Measurements from ENCODE around the gene ANKRD6.

DNA sequence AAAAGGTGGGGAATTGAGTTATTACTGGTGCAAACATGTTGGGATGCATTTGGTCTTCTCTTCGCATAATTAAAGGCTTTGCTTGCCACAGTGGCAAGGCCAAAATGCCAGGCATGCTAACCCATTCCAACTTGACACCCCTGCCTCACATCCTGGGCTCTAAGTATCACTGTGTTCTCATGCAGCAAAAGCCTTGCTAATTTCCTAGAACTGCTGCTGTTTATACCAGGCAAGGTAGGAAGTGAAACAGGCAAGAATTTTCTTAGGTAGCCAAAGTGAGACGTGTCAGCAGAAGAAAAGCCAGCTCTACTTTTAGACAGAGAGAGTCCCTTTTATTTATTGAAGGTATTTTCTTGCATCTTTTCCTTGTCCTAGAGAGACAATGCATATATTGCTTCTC, 164.4 kb downstream of the ANKRD6 start:
- no peak for TF ChIP-seq MAX (IDR thresholded peaks at IDR 0.05; ENCODE audit: insufficient read depth, insufficient read length)
- TF ChIP-seq, protein P1, sequence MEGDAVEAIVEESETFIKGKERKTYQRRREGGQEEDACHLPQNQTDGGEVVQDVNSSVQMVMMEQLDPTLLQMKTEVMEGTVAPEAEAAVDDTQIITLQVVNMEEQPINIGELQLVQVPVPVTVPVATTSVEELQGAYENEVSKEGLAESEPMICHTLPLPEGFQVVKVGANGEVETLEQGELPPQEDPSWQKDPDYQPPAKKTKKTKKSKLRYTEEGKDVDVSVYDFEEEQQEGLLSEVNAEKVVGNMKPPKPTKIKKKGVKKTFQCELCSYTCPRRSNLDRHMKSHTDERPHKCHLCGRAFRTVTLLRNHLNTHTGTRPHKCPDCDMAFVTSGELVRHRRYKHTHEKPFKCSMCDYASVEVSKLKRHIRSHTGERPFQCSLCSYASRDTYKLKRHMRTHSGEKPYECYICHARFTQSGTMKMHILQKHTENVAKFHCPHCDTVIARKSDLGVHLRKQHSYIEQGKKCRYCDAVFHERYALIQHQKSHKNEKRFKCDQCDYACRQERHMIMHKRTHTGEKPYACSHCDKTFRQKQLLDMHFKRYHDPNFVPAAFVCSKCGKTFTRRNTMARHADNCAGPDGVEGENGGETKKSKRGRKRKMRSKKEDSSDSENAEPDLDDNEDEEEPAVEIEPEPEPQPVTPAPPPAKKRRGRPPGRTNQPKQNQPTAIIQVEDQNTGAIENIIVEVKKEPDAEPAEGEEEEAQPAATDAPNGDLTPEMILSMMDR (IDR thresholded peaks at IDR 0.05; ENCODE audit: extremely low read depth in 1 of 2, insufficient read depth in 1 of 2, low read depth in 1 of 2, low read length in 2 of 2) = no peak
- no peak for TF ChIP-seq EZH2 (IDR thresholded peaks at IDR 0.05; ENCODE audit: borderline replicate concordance, low read depth, low read length, severe bottlenecking)
- TF ChIP-seq POLR2A (IDR thresholded peaks at IDR 0.05; ENCODE audit: low read depth, low read length) = no peak
- TF ChIP-seq POLR2AphosphoS5 (IDR thresholded peaks at IDR 0.05; ENCODE audit: insufficient read depth, low read depth, low read length) = no peak
- TF ChIP-seq MYC (IDR thresholded peaks at IDR 0.05; ENCODE audit: low read depth, low read length) = no peak
- no peak for TF ChIP-seq JUN (IDR thresholded peaks at IDR 0.05; ENCODE audit: borderline replicate concordance, insufficient read depth, insufficient read length, low read depth)
